MM.1S (cell line): ENCODE measurements around the gene MZT2A.
"Not testable (repeated sequence)": the region's sequence is repeated elsewhere in the genome, so short reads cannot be mapped to it uniquely, and the experiment has no call there.

Source experiments
- DNase-seq: peaks from one replicate; pipeline ENCODE4 v3.0.0-alpha.2; 2015
- H2AFZ ChIP-seq: fragments of 300-600 bp; sonication (generic); 2 replicates; pipeline ENCODE4 v1.6.0; 2016; ENCODE audit warnings: antibody characterized with exemption, low read length
- H3F3A ChIP-seq: fragments of 300-600 bp; sonication (generic); 2 replicates; pipeline ENCODE4 v1.6.1; 2016; ENCODE audit warnings: mild to moderate bottlenecking, antibody characterized with exemption, low read length, moderate library complexity, mixed read lengths; ENCODE audit not compliant: insufficient read depth
- H3K27ac ChIP-seq: fragments of 300-600 bp; sonication (generic); 2 replicates; pipeline ENCODE4 v1.5.1; 2016; ENCODE audit warnings: mild to moderate bottlenecking, low read length
- H3K27me3 ChIP-seq: fragments of 300-600 bp; sonication (generic); replicated peaks from 2 replicates; pipeline ENCODE4 v1.6.0; 2016; ENCODE audit warnings: low read length; ENCODE audit not compliant: insufficient read depth
- H3K36me3 ChIP-seq: fragments of 300-600 bp; sonication (generic); replicated peaks from 2 replicates; pipeline ENCODE4 v1.6.1; 2016; ENCODE audit warnings: mild to moderate bottlenecking, low read length, mixed read lengths; ENCODE audit not compliant: insufficient read depth
- H3K4me1 ChIP-seq: fragments of 300-600 bp; sonication (generic); 2 replicates; pipeline ENCODE4 v1.6.1; 2016; ENCODE audit warnings: low read length, mixed read lengths
- H3K4me2 ChIP-seq: fragments of 300-600 bp; sonication (generic); 2 replicates; pipeline ENCODE4 v1.6.0; 2016; ENCODE audit warnings: low read depth, low read length
- H3K4me3 ChIP-seq: fragments of 300-600 bp; sonication (generic); 2 replicates; pipeline ENCODE4 v1.5.1; 2016; ENCODE audit warnings: low read length, mixed read lengths
- H3K79me2 ChIP-seq: fragments of 300-600 bp; sonication (generic); 2 replicates; pipeline ENCODE4 v1.6.1; 2016; ENCODE audit warnings: mixed run types, low read length, mixed read lengths
- H3K9ac ChIP-seq: fragments of 300-600 bp; sonication (generic); 2 replicates; pipeline ENCODE4 v1.6.1; 2016; ENCODE audit warnings: low read length, mixed read lengths
- H3K9me2 ChIP-seq: fragments of 300-600 bp; sonication (generic); replicated peaks from 2 replicates; pipeline ENCODE4 v1.6.1; 2016; ENCODE audit warnings: mild to moderate bottlenecking, low read length, mixed read lengths; ENCODE audit not compliant: insufficient read depth
- H3K9me3 ChIP-seq: fragments of 300-600 bp; sonication (generic); replicated peaks from 2 replicates; pipeline ENCODE4 v1.6.1; 2016; ENCODE audit warnings: mild to moderate bottlenecking, low read length, mixed read lengths; ENCODE audit not compliant: insufficient read depth
- H4K20me1 ChIP-seq: fragments of 300-600 bp; sonication (generic); 2 replicates; pipeline ENCODE4 v1.6.1; 2016; ENCODE audit warnings: mild to moderate bottlenecking, low read length, moderate library complexity, mixed read lengths; ENCODE audit not compliant: insufficient read depth
- EZH2 ChIP-seq: fragments of 300-600 bp; sonication (generic); optimal IDR thresholded peaks from 2 replicates; pipeline ENCODE3; 2017; ENCODE audit warnings: low read depth, mild to moderate bottlenecking, antibody characterized with exemption, low read length, mixed read lengths
- EZH2phosphoT487 ChIP-seq: fragments of 300-600 bp; sonication (generic); IDR thresholded peaks from 2 replicates; pipeline ENCODE4 v1.6.1; 2018; ENCODE audit warnings: antibody characterized with exemption, low read length
- TF ChIP-seq, protein P1 (sequence below): fragments of 300-600 bp; sonication (generic); IDR thresholded peaks from 2 replicates; pipeline ENCODE4 v1.5.1; 2016; ENCODE audit warnings: antibody characterized with exemption, low read length, mixed read lengths

Gene MZT2A

GRCh38 chr2:131488306-131489205 lies 3.6 kb downstream of the MZT2A start:
- H3K79me2 ChIP-seq = peaks cover 44% of the 10 kb centered on the region
- no peaks in the 10 kb centered on the region for H4K20me1 ChIP-seq
- H2AFZ ChIP-seq = no peak overlapping the region
- peaks cover 4% of the 10 kb centered on the region; the same call in 1 of the 2 replicates for H3F3A ChIP-seq
- no peaks in the 10 kb centered on the region for H3K9me2 ChIP-seq
- no peaks in the 10 kb centered on the region for H3K4me1 ChIP-seq
- H3K36me3 ChIP-seq = no peaks in the 10 kb centered on the region
- no peak overlapping the region for H3K27ac ChIP-seq
- H3K4me3 ChIP-seq = no peak overlapping the region
- no peak overlapping the region for H3K9ac ChIP-seq
- TF ChIP-seq EZH2phosphoT487 (no peak), EZH2 (no peak)
- TF ChIP-seq, protein P1, sequence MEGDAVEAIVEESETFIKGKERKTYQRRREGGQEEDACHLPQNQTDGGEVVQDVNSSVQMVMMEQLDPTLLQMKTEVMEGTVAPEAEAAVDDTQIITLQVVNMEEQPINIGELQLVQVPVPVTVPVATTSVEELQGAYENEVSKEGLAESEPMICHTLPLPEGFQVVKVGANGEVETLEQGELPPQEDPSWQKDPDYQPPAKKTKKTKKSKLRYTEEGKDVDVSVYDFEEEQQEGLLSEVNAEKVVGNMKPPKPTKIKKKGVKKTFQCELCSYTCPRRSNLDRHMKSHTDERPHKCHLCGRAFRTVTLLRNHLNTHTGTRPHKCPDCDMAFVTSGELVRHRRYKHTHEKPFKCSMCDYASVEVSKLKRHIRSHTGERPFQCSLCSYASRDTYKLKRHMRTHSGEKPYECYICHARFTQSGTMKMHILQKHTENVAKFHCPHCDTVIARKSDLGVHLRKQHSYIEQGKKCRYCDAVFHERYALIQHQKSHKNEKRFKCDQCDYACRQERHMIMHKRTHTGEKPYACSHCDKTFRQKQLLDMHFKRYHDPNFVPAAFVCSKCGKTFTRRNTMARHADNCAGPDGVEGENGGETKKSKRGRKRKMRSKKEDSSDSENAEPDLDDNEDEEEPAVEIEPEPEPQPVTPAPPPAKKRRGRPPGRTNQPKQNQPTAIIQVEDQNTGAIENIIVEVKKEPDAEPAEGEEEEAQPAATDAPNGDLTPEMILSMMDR = no peak
- no peak for DNase-seq
- H3K4me2 ChIP-seq = no peak overlapping the region
- no peaks in the 10 kb centered on the region for H3K27me3 ChIP-seq
- no peaks in the 10 kb centered on the region for H3K9me3 ChIP-seq

- H3F3A ChIP-seq, H3K9me2 ChIP-seq, H3K27ac ChIP-seq, H3K27me3 ChIP-seq, H3K4me1 ChIP-seq, H3K9me3 ChIP-seq, H3K36me3 ChIP-seq, H4K20me1 ChIP-seq, H3K4me3 ChIP-seq, DNase-seq, H2AFZ ChIP-seq, H3K9ac ChIP-seq, H3K4me2 ChIP-seq: not testable (repeated sequence)
- peaks cover 32% of the 10 kb centered on the region for H3K79me2 ChIP-seq
Observed at GRCh38 chr2:131486201-131486902, 5.8 kb downstream of the MZT2A start.

- peaks cover 19% of the 10 kb centered on the region for H3K79me2 ChIP-seq
- H4K20me1 ChIP-seq = not testable (repeated sequence)
Observed at GRCh38 chr2:131484906-131485460, 7.2 kb downstream of the MZT2A start.

GRCh38 chr2:131483981-131484820 lies 8.0 kb downstream of the MZT2A start:
- not testable (repeated sequence) for H3K9ac ChIP-seq, H3K27ac ChIP-seq, H3K9me3 ChIP-seq, H3K4me2 ChIP-seq, H2AFZ ChIP-seq, H3K36me3 ChIP-seq, H3F3A ChIP-seq, DNase-seq, H3K27me3 ChIP-seq, H4K20me1 ChIP-seq, H3K4me3 ChIP-seq, H3K9me2 ChIP-seq, H3K4me1 ChIP-seq
- H3K79me2 ChIP-seq = peaks cover 13% of the 10 kb centered on the region

More at GRCh38 chr2:131484906-131485460, 7.2 kb downstream of the MZT2A start:
- H3K9me3 ChIP-seq, H3K9ac ChIP-seq, DNase-seq, H3K27ac ChIP-seq, H3F3A ChIP-seq, H3K27me3 ChIP-seq, H3K4me2 ChIP-seq, H3K4me1 ChIP-seq, H3K9me2 ChIP-seq, H3K36me3 ChIP-seq, H2AFZ ChIP-seq, H3K4me3 ChIP-seq: not testable (repeated sequence)

DNA sequence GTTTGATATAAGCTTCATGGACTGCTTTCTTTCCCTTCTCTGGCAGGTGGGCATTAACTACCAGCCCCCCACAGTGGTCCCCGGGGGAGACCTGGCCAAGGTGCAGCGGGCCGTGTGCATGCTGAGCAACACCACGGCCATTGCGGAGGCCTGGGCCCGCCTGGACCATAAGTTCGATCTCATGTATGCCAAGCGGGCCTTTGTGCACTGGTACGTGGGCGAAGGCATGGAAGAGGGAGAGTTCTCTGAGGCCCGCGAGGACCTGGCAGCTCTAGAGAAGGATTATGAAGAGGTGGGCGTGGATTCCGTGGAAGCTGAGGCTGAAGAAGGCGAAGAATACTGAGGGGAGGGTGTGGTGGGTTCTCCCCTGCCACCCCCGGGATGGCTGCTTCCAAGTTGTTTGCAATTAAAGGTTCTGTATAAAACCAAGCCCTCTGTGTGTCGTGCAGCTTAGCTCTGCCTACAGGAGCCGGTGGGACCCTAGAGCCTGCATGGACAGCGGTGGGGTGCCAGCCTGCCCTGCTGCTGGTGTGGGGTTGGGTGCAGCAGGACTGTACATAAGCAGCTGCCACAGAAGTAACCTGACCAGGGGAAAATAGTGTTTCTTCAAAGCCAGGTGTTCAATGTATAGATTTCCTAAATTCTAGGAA lies 9.6 kb downstream of the MZT2A start:
- H3K36me3 ChIP-seq, H3K4me3 ChIP-seq, H4K20me1 ChIP-seq, H3K4me2 ChIP-seq, H3K4me1 ChIP-seq, H3K9me2 ChIP-seq, H3K9ac ChIP-seq, H3K27me3 ChIP-seq, H3K27ac ChIP-seq, H3K79me2 ChIP-seq, H3F3A ChIP-seq, H2AFZ ChIP-seq, DNase-seq, H3K9me3 ChIP-seq: not testable (repeated sequence)

DNA sequence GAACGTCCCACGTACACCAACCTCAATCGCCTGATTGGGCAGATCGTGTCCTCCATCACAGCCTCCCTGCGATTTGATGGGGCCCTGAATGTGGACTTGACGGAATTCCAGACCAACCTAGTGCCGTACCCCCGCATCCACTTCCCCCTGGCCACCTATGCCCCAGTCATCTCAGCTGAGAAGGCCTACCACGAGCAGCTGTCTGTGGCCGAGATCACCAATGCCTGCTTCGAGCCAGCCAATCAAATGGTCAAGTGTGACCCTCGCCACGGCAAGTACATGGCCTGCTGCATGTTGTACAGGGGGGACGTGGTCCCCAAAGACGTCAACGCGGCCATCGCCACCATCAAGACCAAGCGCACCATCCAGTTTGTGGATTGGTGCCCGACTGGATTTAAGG lies 11.8 kb downstream of the MZT2A start:
- H3K36me3 ChIP-seq, H3K4me1 ChIP-seq, H2AFZ ChIP-seq, H3K4me3 ChIP-seq, H3F3A ChIP-seq, H3K79me2 ChIP-seq, H4K20me1 ChIP-seq, H3K4me2 ChIP-seq, H3K27ac ChIP-seq, H3K9me2 ChIP-seq, H3K9me3 ChIP-seq, H3K9ac ChIP-seq, DNase-seq, H3K27me3 ChIP-seq: not testable (repeated sequence)
